ENCODE results near the gene EPRS1.

The EPRS1 gene

DNA sequence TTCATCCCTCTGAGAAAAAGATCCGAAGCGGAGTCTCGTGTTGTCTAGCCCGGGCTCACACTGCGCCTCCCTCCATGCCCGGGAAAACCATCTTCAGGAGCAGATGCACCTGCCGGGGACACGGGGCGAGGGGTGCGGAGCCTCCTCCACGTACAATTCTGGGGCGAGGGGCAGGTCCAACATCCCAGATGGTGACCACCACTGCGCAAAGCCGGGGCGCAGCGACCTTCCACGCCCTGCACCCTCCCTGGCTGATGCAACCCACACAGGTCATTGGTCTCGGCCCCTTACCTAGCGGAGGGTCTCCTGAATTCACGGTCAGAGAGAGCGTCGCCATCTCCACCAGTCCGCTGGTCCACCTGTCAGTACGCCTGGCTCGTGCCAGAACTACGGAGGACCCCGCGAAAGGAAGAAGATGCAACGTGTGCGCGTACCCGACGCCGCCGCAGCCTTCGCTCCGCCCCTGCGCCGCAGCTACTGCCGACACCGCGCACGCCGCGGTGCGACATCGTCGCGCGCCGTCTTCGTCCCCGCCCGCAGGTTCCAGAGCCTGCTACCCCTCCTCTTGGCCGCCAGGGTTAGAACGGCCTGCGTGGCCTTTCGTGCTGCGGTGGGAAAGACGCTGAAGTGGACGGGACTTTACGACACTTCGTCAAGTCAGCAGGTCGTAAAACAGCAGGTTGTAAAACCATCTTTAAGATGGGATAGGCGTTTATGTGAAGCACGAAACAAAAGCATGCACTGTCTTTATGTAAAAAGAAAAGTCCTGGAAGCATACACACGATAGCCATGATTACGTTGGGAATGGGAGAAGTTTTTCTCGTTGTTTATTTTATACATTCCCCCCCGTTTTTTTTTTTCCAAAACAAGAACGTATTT is at the start of gene EPRS1:
EPRS1 (minus strand) TSS at position 454 of the 879 bp plus-strand sequence; CDS start at position 337, 117 bp downstream.
- TF ChIP-seq, protein P1, sequence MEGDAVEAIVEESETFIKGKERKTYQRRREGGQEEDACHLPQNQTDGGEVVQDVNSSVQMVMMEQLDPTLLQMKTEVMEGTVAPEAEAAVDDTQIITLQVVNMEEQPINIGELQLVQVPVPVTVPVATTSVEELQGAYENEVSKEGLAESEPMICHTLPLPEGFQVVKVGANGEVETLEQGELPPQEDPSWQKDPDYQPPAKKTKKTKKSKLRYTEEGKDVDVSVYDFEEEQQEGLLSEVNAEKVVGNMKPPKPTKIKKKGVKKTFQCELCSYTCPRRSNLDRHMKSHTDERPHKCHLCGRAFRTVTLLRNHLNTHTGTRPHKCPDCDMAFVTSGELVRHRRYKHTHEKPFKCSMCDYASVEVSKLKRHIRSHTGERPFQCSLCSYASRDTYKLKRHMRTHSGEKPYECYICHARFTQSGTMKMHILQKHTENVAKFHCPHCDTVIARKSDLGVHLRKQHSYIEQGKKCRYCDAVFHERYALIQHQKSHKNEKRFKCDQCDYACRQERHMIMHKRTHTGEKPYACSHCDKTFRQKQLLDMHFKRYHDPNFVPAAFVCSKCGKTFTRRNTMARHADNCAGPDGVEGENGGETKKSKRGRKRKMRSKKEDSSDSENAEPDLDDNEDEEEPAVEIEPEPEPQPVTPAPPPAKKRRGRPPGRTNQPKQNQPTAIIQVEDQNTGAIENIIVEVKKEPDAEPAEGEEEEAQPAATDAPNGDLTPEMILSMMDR (IDR thresholded peaks at IDR 0.05), result peak; percentile 58; the same call in 1 of the 2 replicates

DNA sequence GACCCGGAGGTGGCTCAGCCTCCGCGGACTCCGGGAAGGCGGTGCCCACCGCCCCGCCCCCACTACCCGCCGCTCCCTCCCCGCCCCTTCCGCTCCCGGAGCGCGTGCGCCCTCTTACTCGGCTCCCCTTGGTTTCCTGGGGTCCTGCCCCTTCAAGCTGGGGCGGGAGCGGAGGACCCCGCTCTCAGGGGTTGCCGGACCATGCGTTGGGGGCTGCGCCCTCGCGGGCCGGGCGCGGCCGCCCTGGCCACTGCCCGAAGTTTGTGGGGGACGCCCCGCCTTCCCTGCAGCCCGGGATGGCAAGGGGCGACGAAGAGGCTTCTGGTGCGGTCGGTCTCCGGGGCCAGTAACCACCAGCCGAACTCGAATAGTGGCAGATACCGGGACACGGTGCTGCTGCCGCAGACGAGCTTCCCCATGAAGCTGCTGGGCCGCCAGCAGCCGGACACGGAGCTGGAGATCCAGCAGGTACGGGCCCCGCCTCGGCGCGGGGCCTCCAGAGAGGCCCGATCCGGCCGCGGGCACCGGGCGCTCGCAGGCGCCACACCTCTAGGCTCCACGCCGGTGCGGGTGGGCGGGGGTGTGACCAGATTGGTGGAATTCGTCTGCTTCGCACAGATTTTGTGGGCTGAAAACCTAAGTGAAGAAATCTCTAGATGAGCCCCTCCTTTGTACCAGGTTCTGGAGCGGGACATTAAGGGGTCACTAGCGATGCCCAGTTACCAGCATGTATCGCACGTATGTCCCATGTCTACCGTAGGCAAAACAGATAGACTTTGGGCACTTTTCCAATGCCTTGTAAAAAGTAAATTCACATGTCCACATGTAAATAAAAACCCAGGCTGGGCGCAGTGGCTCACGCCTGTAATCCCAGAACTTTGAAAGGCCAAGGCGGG is 48.0 kb upstream of the EPRS1 start, which contains the start of gene IARS2:
IARS2 (plus strand) TSS at position 117 of the 896 bp plus-strand sequence; CDS start at position 202, 85 bp downstream.
- TF ChIP-seq, protein P1 (IDR thresholded peaks at IDR 0.05), result no peak

DNA sequence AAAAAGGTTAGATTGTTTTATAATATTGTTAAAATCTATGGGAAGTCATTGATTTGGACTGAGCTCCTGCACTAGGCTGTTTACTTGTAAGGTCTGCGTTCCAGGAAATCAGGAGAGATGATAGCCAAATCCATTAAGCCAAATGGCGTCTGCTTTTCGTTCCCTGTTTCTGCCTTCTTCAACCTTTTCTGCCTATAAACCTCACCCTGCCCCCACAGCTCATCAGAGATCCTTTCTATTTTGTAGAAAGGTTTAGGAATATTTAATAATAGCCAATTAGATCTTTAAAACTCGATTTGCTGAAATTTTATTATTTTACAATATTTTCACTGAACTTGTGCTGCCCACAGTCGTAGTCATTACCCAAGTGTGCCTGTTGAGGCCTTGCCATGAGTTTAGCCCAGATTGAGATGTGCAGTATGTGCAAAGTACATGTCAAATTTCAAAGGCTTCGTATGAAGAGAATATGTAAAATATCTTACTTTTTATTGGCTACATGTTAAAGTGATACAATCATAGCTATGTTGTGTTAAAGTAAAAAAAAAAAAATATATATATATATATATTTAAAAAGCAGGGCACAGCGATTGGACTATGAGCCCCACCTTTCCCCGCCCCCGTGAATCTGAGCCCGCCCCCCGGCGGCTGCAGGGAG is 47.2 kb upstream of the EPRS1 start:
- TF ChIP-seq, protein P1 (IDR thresholded peaks at IDR 0.05), result no peak

DNA sequence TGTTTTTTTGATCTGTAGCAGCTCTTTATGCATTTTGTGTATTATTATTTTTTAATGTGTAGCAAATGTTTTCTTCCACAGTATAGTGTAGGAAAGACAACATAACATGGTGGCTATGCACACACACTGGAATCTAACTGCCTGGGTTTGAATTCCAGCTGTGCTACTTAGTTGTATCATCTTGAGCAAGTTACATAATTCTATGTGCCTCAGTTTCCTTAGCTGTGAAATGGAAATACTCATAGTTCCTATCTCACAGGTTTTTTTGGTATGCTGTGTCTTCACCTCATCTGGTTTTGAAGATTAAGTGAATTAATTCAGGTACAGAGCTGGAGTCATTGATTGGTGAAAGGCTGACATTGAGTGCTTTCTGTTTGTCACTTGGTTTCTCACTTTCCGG is 46.4 kb upstream of the EPRS1 start:
- TF ChIP-seq, protein P1 (IDR thresholded peaks at IDR 0.05), result no peak

DNA sequence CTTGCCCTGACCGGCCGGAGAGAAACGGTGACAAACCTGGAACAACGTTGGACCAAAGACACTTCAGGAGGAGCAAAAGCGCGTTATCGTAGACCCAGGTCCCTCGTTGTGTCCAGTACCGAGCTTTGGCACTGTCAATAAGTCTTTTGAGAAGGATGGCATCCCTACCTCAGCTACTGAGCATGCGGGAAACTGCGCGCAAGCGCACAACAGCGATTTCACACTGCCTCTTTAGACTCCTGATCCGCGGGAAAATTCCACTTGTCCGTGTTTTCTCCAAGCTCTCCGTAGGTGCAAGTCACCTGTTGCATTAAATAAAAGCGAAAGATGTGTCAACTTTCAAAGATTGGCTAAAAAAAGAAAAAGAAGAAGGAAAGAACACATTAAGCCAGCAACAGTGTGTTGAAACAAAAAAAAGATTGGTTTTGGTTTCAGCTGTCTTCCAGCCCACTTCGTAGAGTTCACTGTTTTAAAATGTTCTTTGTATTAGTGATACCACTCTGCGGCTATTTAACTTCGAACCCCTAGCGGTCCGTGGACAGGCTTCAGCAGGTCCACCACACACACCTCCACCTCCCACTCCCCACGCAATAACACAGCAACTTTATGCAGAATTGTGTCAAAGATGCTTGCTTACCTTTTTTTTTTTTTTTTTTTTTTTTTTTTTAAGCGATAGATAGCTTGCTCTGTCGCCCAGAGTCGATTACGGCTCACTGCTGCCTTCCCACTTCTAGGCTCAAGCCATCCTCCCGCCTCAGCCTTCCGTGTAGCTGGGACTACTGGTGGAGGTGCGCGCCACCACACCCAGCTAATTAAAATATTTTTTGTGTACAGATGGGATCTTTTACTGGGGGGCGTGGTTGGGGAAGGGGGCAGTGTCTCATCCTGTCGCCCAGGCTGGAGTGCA is 43.6 kb upstream of the EPRS1 start, which contains the start of gene BPNT1:
BPNT1 (minus strand) TSS at position 139 of the 907 bp plus-strand sequence. CDS start 9,942 bp downstream, outside the sequence.
- TF ChIP-seq, protein P1 (IDR thresholded peaks at IDR 0.05), result no peak

DNA sequence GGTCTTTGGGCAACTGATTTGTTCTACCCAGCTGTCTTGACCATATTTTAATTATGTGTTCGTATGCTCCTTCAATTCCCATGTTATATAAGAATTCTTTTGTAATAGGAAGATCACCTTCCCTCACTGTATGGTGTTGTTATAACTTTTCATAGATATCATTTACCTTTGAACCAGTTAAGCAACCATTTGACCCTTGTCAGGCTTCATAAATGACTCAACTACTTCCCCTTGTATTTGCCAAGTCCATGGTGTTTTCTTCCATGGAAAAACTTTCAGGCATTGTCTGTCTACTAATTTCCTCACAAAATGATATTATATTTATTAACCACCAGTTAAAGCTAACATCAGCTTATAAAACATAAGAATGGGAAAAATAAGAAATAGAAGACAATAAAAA is 38.2 kb upstream of the EPRS1 start:
- TF ChIP-seq, protein P1 (IDR thresholded peaks at IDR 0.05), result no peak

All from LNCAP (cell line).